ENCODE results near the gene GDF9. TPM values are rescaled to one million over a fixed set of nuclear protein-coding genes. Genes with fewer than 3 reads are reported as not detected.
A peak's percentile ranks its signal among the peaks of the same experiment; 100 is the strongest.

Gene GDF9
- total and polyA plus RNA-seq, 2 donors (not counting 3 experiments of a cell fraction or from before 2014, with no cell fraction given) = 0.07 TPM; not detected in 1

GRCh38 chr5:132840313-132840712, 26.0 kb downstream of the GDF9 start:
- Histone ChIP-seq H3K27me3 (ENCODE audit: control insufficient read depth in 2 of 2, insufficient read depth in 2 of 2, low read length in 2 of 2) (no peaks in the 10 kb centered on the region), H3K4me3 (replicated peaks in 1 of 3; ENCODE audit: insufficient read depth in 1 of 3, low read depth in 1 of 3, low read length in 3 of 3) (no peak overlapping the region), H2AFZ (ENCODE audit: low read depth, low read length) (peak overlapping the region; percentile 90), H3K9me3 (replicated peaks; ENCODE audit: control insufficient read depth, insufficient read depth, low read length) (no peaks in the 10 kb centered on the region), H3K4me2 (ENCODE audit: insufficient read depth, low read length) (peak overlapping the region; percentile 59), H3K9ac (replicated peaks; ENCODE audit: extremely low read depth, insufficient read depth, low read length) (peak overlapping the region; percentile 35), H3K36me3 (ENCODE audit: control insufficient read depth in 2 of 2, extremely low read depth in 1 of 2, insufficient read depth in 2 of 2, low read length in 2 of 2) (no peaks in the 10 kb centered on the region), H4K20me1 (replicated peaks; ENCODE audit: control insufficient read depth, extremely low read depth, insufficient read depth, low read length) (no peaks in the 10 kb centered on the region), H3K79me2 (ENCODE audit: control insufficient read depth, insufficient read depth, low read length) (no peaks in the 10 kb centered on the region), H3K9me1 (replicated peaks; ENCODE audit: control insufficient read depth, extremely low read depth, insufficient read depth, low read length) (no peaks in the 10 kb centered on the region), H3K4me1 (ENCODE audit: control insufficient read depth, extremely low read depth, insufficient read depth, low read length) (peaks cover 22% of the 10 kb centered on the region), H3K27ac (ENCODE audit: insufficient read depth, low read depth, low read length) (peak overlapping the region; percentile 76)
- dilution Hi-C loops (cut with MboI; ENCODE audit: extremely low pct_ligation_motif_present, low sequenced_read_pairs) (no loop called here), intact Hi-C loops (cut with micrococcal nuclease) (loop anchor here (1.0 kb wide), 1 partner anchor 26 kb away; the partner anchor contains the start of genes GDF9 and UQCRQ)
- CTCF ChIA-PET = interaction anchor here (1.0 to 2.2 kb wide), 7 partner anchors 9 to 26 kb away, joined by 3 to 10 read pairs (median 4); partner anchors contain the start of genes GDF9, SHROOM1 and UQCRQ
- no TSS peak for BruUV-seq (replicated peaks)
- DNase-seq (ENCODE audit: low read depth, low spot score) (no peak), FAIRE-seq (peak; percentile 93)
- POLR2A ChIA-PET = no interaction called here
- TF ChIP-seq MAX (IDR thresholded peaks at IDR 0.05; ENCODE audit: insufficient read depth, insufficient read length) (no peak), FOS (IDR thresholded peaks at IDR 0.05; ENCODE audit: borderline replicate concordance, insufficient read depth, low read length) (no peak), EZH2 (IDR thresholded peaks at IDR 0.05; ENCODE audit: borderline replicate concordance, low read depth, low read length, severe bottlenecking) (no peak), MYC (IDR thresholded peaks at IDR 0.05; ENCODE audit: low read depth, low read length) (no peak), GATA2 (IDR thresholded peaks at IDR 0.05; ENCODE audit: insufficient read depth, insufficient read length, low read depth, low read length) (no peak), CTCF (IDR thresholded peaks at IDR 0.05; ENCODE audit: extremely low read depth in 1 of 2, insufficient read depth in 1 of 2, low read depth in 1 of 2, low read length in 2 of 2) (no peak), JUN (IDR thresholded peaks at IDR 0.05; ENCODE audit: borderline replicate concordance, insufficient read depth, insufficient read length, low read depth) (no peak), POLR2AphosphoS5 (IDR thresholded peaks at IDR 0.05; ENCODE audit: insufficient read depth, low read depth, low read length) (no peak), POLR2A (IDR thresholded peaks at IDR 0.05; ENCODE audit: low read depth, low read length) (no peak)

Data from endothelial cell of umbilical vein (primary cell).